Measurements from ENCODE around the gene CIAO1.

- TF ChIP-seq CTCF (IDR thresholded peaks at IDR 0.05) (no peak), POLR2A (IDR thresholded peaks at IDR 0.05) (no peak)
These were observed 25.5 kb upstream of the CIAO1 start for GRCh38 chr2:96240341-96241038.

Data from testis (tissue), 2 donors.